ENCODE measurements around the gene OR2V2. TPM values are rescaled to one million over a fixed set of nuclear protein-coding genes. Genes with fewer than 3 reads are reported as not detected.

OR2V2 gene
- total and polyA plus RNA-seq, 2 donors (not counting 3 experiments of a cell fraction or from before 2014, with no cell fraction given) = not detected

GRCh38 chr5:181107699-181108098, 39.7 kb upstream of the OR2V2 start:
- ChIA-PET CTCF (no interaction called here), POLR2A (no interaction called here)
- peaks cover 4 to 7% of the 10 kb centered on the region in 2 experiments for H3K27me3 ChIP-seq (ENCODE audit: control insufficient read depth in 2 of 2, insufficient read depth in 2 of 2, low read length in 2 of 2)
- BruUV-seq (replicated peaks) = no TSS peak
- H2AFZ ChIP-seq (ENCODE audit: low read depth, low read length) = no peak overlapping the region
- H3K79me2 ChIP-seq (ENCODE audit: control insufficient read depth, insufficient read depth, low read length) = no peaks in the 10 kb centered on the region
- DNase-seq (ENCODE audit: low read depth, low spot score) = no peak
- no peak overlapping the region for H3K27ac ChIP-seq (ENCODE audit: insufficient read depth, low read depth, low read length)
- H3K9me1 ChIP-seq (replicated peaks; ENCODE audit: control insufficient read depth, extremely low read depth, insufficient read depth, low read length) = no peaks in the 10 kb centered on the region
- no peak overlapping the region for H3K4me3 ChIP-seq (replicated peaks in 1 of 3; ENCODE audit: insufficient read depth in 1 of 3, low read depth in 1 of 3, low read length in 3 of 3)
- no peaks in the 10 kb centered on the region for H3K4me1 ChIP-seq (ENCODE audit: control insufficient read depth, extremely low read depth, insufficient read depth, low read length)
- dilution Hi-C loops (cut with MboI; ENCODE audit: extremely low pct_ligation_motif_present, low sequenced_read_pairs) = no loop called here
- H3K9me3 ChIP-seq (replicated peaks; ENCODE audit: control insufficient read depth, insufficient read depth, low read length) = no peaks in the 10 kb centered on the region
- no peak for TF ChIP-seq MAX (IDR thresholded peaks at IDR 0.05; ENCODE audit: insufficient read depth, insufficient read length)
- no peak for TF ChIP-seq POLR2A (IDR thresholded peaks at IDR 0.05; ENCODE audit: low read depth, low read length)
- TF ChIP-seq GATA2 (IDR thresholded peaks at IDR 0.05; ENCODE audit: insufficient read depth, insufficient read length, low read depth, low read length) = no peak
- TF ChIP-seq POLR2AphosphoS5 (IDR thresholded peaks at IDR 0.05; ENCODE audit: insufficient read depth, low read depth, low read length) = no peak
- no peak for TF ChIP-seq FOS (IDR thresholded peaks at IDR 0.05; ENCODE audit: borderline replicate concordance, insufficient read depth, low read length)
- no peak for TF ChIP-seq EZH2 (IDR thresholded peaks at IDR 0.05; ENCODE audit: borderline replicate concordance, low read depth, low read length, severe bottlenecking)
- intact Hi-C loops (cut with micrococcal nuclease) = no loop called here
- no peak overlapping the region for H3K9ac ChIP-seq (replicated peaks; ENCODE audit: extremely low read depth, insufficient read depth, low read length)
- no peak for FAIRE-seq
- H3K36me3 ChIP-seq (ENCODE audit: control insufficient read depth in 2 of 2, extremely low read depth in 1 of 2, insufficient read depth in 2 of 2, low read length in 2 of 2) = no peaks in the 10 kb centered on the region
- H4K20me1 ChIP-seq (replicated peaks; ENCODE audit: control insufficient read depth, extremely low read depth, insufficient read depth, low read length) = no peaks in the 10 kb centered on the region
- no peak overlapping the region for H3K4me2 ChIP-seq (ENCODE audit: insufficient read depth, low read length)

- no peak for FAIRE-seq
These were observed 38.7 kb upstream of the OR2V2 start for GRCh38 chr5:181108578-181109165.

More at GRCh38 chr5:181108578-181109165, 38.7 kb upstream of the OR2V2 start:
- dilution Hi-C loops (cut with MboI; ENCODE audit: extremely low pct_ligation_motif_present, low sequenced_read_pairs) (no loop called here), intact Hi-C loops (cut with micrococcal nuclease) (no loop called here)
- Histone ChIP-seq H3K4me1 (ENCODE audit: control insufficient read depth, extremely low read depth, insufficient read depth, low read length) (no peaks in the 10 kb centered on the region), H4K20me1 (replicated peaks; ENCODE audit: control insufficient read depth, extremely low read depth, insufficient read depth, low read length) (no peaks in the 10 kb centered on the region), H3K79me2 (ENCODE audit: control insufficient read depth, insufficient read depth, low read length) (no peaks in the 10 kb centered on the region), H3K9ac (replicated peaks; ENCODE audit: extremely low read depth, insufficient read depth, low read length) (no peak overlapping the region), H3K27ac (ENCODE audit: insufficient read depth, low read depth, low read length) (no peak overlapping the region), H3K4me3 (replicated peaks in 1 of 3; ENCODE audit: insufficient read depth in 1 of 3, low read depth in 1 of 3, low read length in 3 of 3) (no peak overlapping the region), H3K9me1 (replicated peaks; ENCODE audit: control insufficient read depth, extremely low read depth, insufficient read depth, low read length) (no peaks in the 10 kb centered on the region), H2AFZ (ENCODE audit: low read depth, low read length) (no peak overlapping the region), H3K27me3 (ENCODE audit: control insufficient read depth in 2 of 2, insufficient read depth in 2 of 2, low read length in 2 of 2) (peaks cover 6 to 10% of the 10 kb centered on the region in 2 experiments), H3K4me2 (ENCODE audit: insufficient read depth, low read length) (no peak overlapping the region), H3K9me3 (replicated peaks; ENCODE audit: control insufficient read depth, insufficient read depth, low read length) (no peaks in the 10 kb centered on the region), H3K36me3 (ENCODE audit: control insufficient read depth in 2 of 2, extremely low read depth in 1 of 2, insufficient read depth in 2 of 2, low read length in 2 of 2) (no peaks in the 10 kb centered on the region)
- TF ChIP-seq GATA2 (IDR thresholded peaks at IDR 0.05; ENCODE audit: insufficient read depth, insufficient read length, low read depth, low read length) (no peak), MYC (IDR thresholded peaks at IDR 0.05; ENCODE audit: low read depth, low read length) (no peak), MAX (IDR thresholded peaks at IDR 0.05; ENCODE audit: insufficient read depth, insufficient read length) (no peak), JUN (IDR thresholded peaks at IDR 0.05; ENCODE audit: borderline replicate concordance, insufficient read depth, insufficient read length, low read depth) (no peak), POLR2A (IDR thresholded peaks at IDR 0.05; ENCODE audit: low read depth, low read length) (no peak), FOS (IDR thresholded peaks at IDR 0.05; ENCODE audit: borderline replicate concordance, insufficient read depth, low read length) (no peak), EZH2 (IDR thresholded peaks at IDR 0.05; ENCODE audit: borderline replicate concordance, low read depth, low read length, severe bottlenecking) (no peak), POLR2AphosphoS5 (IDR thresholded peaks at IDR 0.05; ENCODE audit: insufficient read depth, low read depth, low read length) (no peak)
- TF ChIP-seq, protein P1, sequence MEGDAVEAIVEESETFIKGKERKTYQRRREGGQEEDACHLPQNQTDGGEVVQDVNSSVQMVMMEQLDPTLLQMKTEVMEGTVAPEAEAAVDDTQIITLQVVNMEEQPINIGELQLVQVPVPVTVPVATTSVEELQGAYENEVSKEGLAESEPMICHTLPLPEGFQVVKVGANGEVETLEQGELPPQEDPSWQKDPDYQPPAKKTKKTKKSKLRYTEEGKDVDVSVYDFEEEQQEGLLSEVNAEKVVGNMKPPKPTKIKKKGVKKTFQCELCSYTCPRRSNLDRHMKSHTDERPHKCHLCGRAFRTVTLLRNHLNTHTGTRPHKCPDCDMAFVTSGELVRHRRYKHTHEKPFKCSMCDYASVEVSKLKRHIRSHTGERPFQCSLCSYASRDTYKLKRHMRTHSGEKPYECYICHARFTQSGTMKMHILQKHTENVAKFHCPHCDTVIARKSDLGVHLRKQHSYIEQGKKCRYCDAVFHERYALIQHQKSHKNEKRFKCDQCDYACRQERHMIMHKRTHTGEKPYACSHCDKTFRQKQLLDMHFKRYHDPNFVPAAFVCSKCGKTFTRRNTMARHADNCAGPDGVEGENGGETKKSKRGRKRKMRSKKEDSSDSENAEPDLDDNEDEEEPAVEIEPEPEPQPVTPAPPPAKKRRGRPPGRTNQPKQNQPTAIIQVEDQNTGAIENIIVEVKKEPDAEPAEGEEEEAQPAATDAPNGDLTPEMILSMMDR (IDR thresholded peaks at IDR 0.05; ENCODE audit: extremely low read depth in 1 of 2, insufficient read depth in 1 of 2, low read depth in 1 of 2, low read length in 2 of 2) = no peak
- CTCF ChIA-PET = interaction anchor here (0.6 to 1.0 kb wide), 2 partner anchors 9 to 20 kb away, joined by 3 read pairs; no protein-coding TSS in a partner anchor
- DNase-seq (ENCODE audit: low read depth, low spot score) = no peak
- POLR2A ChIA-PET = no interaction called here
- BruUV-seq (replicated peaks) = no TSS peak

All from endothelial cell of umbilical vein (primary cell).